GM13976 (cell line): ENCODE data around the gene WDR4.
"Not testable (repeated sequence)": the region's sequence is repeated elsewhere in the genome, so short reads cannot be mapped to it uniquely, and the experiment has no call there.

ENCODE experiments used
- DNase-seq: peaks from one replicate; pipeline ENCODE4 v3.0.0; 2012; ENCODE audit warnings: low spot score
- CTCF ChIP-seq: IDR thresholded peaks from 2 replicates; pipeline ENCODE4 v1.5.1; 2012; ENCODE audit warnings: borderline replicate concordance, mild to moderate bottlenecking; ENCODE audit not compliant: insufficient read depth; ENCODE audit errors: extremely low read depth, missing control alignments, control extremely low read depth
- in situ Hi-C: fragments of 300-500 bp; cut with MboI; formaldehyde crosslinking; loops from one replicate; pipeline ENCODE4 v1.12.0; 2022; ENCODE audit warnings: low sequenced_read_pairs, mixed read lengths, inconsistent platforms; ENCODE audit not compliant: unreplicated experiment

WDR4 gene

GRCh38 chr21:42878678-42878992 lies 704 bp downstream of the WDR4 start:
- in situ Hi-C loops, result no loop called here
- TF ChIP-seq CTCF, result no peak
- DNase-seq, result no peak

- DNase-seq, in situ Hi-C loops: not testable (repeated sequence)
Measured at GRCh38 chr21:42875811-42876210, 3.5 kb downstream of the WDR4 start.

DNA sequence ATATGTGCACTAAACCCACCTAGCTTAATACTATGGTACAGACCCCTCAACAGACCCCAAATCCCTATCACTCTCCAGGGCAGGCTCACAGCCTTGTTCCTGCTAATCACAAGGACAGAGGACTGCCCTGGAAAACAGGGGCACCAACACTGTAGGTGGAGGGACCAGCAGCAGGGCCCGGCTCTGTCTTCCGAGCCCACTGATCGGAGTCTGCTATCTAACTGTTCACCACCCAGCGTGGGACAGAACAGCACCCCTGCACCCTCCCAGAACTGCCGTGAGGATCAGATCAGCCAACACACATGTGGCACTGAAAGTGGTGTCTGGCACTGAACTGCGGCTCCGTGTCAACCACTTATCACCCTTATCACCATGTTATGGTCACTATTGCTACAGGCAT lies 6.2 kb downstream of the WDR4 start:
- no peak for TF ChIP-seq CTCF
- in situ Hi-C loops, result no loop called here
- no peak for DNase-seq

GRCh38 chr21:42868196-42868595 lies 11.1 kb downstream of the WDR4 start:
- TF ChIP-seq CTCF, result no peak
- in situ Hi-C loops, result no loop called here
- DNase-seq, result no peak

DNA sequence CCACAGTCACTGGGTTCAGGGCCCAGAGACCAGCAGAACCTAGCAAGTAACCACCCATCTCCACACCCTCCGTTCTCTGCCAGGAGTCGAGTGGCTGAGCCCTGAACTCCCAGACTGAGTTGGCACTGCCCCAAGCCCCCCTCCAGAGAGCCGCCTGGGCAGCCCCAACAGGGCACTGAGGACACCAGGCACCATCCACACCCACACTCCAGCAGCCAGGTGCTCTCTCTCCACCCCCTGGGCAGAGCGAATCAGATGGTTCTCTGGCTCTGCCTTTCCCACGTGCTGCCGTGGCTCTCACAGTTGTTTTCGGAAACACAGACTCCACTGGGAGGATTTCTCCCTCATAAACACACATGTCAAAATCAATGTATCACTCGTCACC lies 13.6 kb downstream of the WDR4 start:
- DNase-seq, result peak; percentile 27
- in situ Hi-C loops, result no loop called here
- TF ChIP-seq CTCF, result no peak

DNA sequence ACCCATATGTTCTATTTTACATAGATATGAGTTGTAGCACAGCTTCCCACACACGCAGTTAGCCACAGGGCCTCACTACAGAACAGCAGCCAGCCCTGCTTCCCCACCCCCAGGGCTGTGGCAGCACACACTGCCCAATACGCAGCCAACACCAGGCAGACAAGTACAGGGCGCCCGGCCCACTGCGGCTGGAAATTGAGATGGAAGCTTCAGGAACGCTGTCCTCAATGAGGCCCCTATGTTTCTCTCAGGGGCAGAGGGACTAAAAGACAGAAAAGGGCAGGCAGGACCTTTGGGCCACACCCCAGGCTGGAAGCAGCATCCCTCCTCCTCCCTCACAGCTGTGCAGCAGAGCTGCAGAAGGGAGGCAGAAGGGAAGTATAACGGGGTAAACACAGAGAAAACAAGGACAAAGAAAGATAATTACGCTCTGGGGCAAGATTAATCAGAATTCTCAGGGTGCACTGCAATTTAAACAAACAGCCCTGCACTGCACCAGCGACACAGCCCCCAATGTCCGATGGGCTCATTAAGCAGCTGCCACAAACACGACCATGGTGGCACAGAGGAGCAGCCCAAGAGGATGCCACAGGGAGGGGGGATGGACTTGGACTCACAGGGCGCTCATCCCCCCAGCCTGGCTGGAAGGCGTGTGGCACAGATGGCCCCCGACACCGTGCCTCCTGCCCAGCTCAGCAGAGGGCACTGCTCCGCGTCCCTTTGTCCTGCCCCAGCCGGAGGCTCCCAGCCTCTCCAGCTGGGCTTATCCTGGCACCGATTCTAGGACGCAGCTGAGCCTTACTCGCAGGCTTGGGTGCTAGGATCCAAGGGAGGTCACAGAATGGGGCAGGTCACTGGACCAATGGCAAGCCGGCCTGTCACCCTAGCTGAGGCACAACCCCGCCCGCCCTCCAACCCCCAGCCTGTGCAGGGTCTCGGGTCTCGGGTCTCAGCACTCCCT lies 14.2 kb downstream of the WDR4 start:
- in situ Hi-C loops, result no loop called here
- TF ChIP-seq CTCF, result no peak
- no peak for DNase-seq

- DNase-seq, result no peak
- TF ChIP-seq CTCF, result no peak
- in situ Hi-C loops, result no loop called here
Measured at GRCh38 chr21:42864286-42864685, 15.1 kb downstream of the WDR4 start.
